IMR-90 (cell line): ENCODE results near the gene GYS1. TPM values are rescaled to one million over a fixed set of nuclear protein-coding genes. Genes with fewer than 3 reads are reported as not detected.

ENCODE experiments used
- ATAC-seq: fragments of 200-7000 bp; cut with Tn5 transposase; 2 replicates; pipeline ENCODE4 v1.9.1; 2020; ENCODE audit warnings: low read depth, mild to moderate bottlenecking, moderate library complexity
- BruUV-seq: library from RNA; stranded (reverse); fragments of 400-500 nt; replicated peaks from 2 replicates; lab custom pipeline; 2021; lab: Mats Ljungman, UMichigan
- CTCF ChIA-PET: fragments of 300-600 bp; formaldehyde crosslinking; extraction: SDS; loops from one replicate; lab custom pipeline; 2021; ENCODE audit warnings: antibody characterized with exemption; lab: Yijun Ruan, JAX
- POLR2A ChIA-PET: fragments of 300-600 bp; sonication (Branson Sonifier 250); formaldehyde crosslinking; loops from one replicate; lab custom pipeline; 2022; ENCODE audit warnings: antibody characterized with exemption; ENCODE audit not compliant: unreplicated experiment; lab: Charles Lee
- DNase-seq: peaks from one replicate; pipeline ENCODE4 v3.0.0; 2013
- H2AFZ ChIP-seq: replicated peaks from 2 replicates; pipeline ENCODE3; 2013; ENCODE audit warnings: low read length, mild to moderate bottlenecking; ENCODE audit not compliant: poor library complexity
- H2AK5ac ChIP-seq: 2 replicates; pipeline ENCODE4 v1.6.1; 2013; ENCODE audit warnings: low read depth, low read length, inconsistent platforms
- H2AK9ac ChIP-seq: replicated peaks from 2 replicates; pipeline ENCODE3; 2013; ENCODE audit warnings: mild to moderate bottlenecking, low read depth, low read length, moderate library complexity; ENCODE audit not compliant: poor library complexity
- H2BK120ac ChIP-seq: 2 replicates; pipeline ENCODE4 v1.6.1; 2013; ENCODE audit warnings: low read depth, low read length, inconsistent platforms
- H2BK15ac ChIP-seq: 3 replicates; pipeline ENCODE4 v1.6.1; 2013; ENCODE audit warnings: low read depth, low read length, inconsistent platforms
- H2BK20ac ChIP-seq: 2 replicates; pipeline ENCODE4 v1.6.1; 2013; ENCODE audit warnings: low read depth, mild to moderate bottlenecking, inconsistent platforms, low read length, moderate library complexity
- H2BK5ac ChIP-seq: 2 replicates; pipeline ENCODE4 v1.6.1; 2013; ENCODE audit warnings: mild to moderate bottlenecking, low read depth, low read length, inconsistent platforms; ENCODE audit not compliant: poor library complexity, severe bottlenecking
- H3K14ac ChIP-seq: replicated peaks from 2 replicates; pipeline ENCODE4 v1.6.1; 2013; ENCODE audit warnings: low read depth, low read length, inconsistent platforms
- H3K18ac ChIP-seq: 2 replicates; pipeline ENCODE4 v1.6.1; 2013; ENCODE audit warnings: low read depth, low read length, control low read depth
- H3K23ac ChIP-seq: 2 replicates; pipeline ENCODE4 v1.6.1; 2013; ENCODE audit warnings: low read depth, low read length, inconsistent platforms
- H3K27ac ChIP-seq: 2 replicates; pipeline ENCODE4 v1.5.1; 2013; ENCODE audit warnings: mild to moderate bottlenecking, control low read depth, low read length; ENCODE audit not compliant: insufficient read depth
- H3K27me3 ChIP-seq: 2 replicates; pipeline ENCODE4 v1.6.1; 2013; ENCODE audit warnings: low read length; ENCODE audit not compliant: control insufficient read depth, insufficient read depth
- H3K36me3 ChIP-seq: 2 replicates; pipeline ENCODE4 v1.6.1; 2013; ENCODE audit warnings: low read length, mixed read lengths; ENCODE audit not compliant: control insufficient read depth, insufficient read depth
- H3K4ac ChIP-seq: 2 replicates; pipeline ENCODE4 v1.6.1; 2013; ENCODE audit warnings: low read depth, low read length, inconsistent platforms
- H3K4me1 ChIP-seq: 2 replicates; pipeline ENCODE4 v1.6.1; 2013; ENCODE audit warnings: low read length, mixed read lengths; ENCODE audit not compliant: control insufficient read depth, insufficient read depth
- H3K4me2 ChIP-seq: 2 replicates; pipeline ENCODE4 v1.6.1; 2013; ENCODE audit warnings: low read depth, mild to moderate bottlenecking, control low read depth, low read length, moderate library complexity
- H3K4me3 ChIP-seq: 2 replicates; pipeline ENCODE4 v1.5.1; 2013; ENCODE audit warnings: low read depth, mild to moderate bottlenecking, control low read depth, low read length, moderate library complexity; ENCODE audit not compliant: insufficient read depth
- H3K56ac ChIP-seq: 2 replicates; pipeline ENCODE4 v1.6.1; 2013; ENCODE audit warnings: low read length, inconsistent platforms; ENCODE audit not compliant: insufficient read depth; ENCODE audit errors: extremely low read depth
- H3K79me1 ChIP-seq, 2 experiments: 2 replicates each; pipeline ENCODE4 v1.6.1; 2013; ENCODE audit warnings: low read length in 2 of 2, inconsistent platforms in 1 of 2, low read depth in 1 of 2
- H3K9ac ChIP-seq: 2 replicates; pipeline ENCODE4 v1.6.1; 2013; ENCODE audit warnings: low read depth, low read length, control low read depth
- H3K9me1 ChIP-seq: 2 replicates; pipeline ENCODE4 v1.6.1; 2013; ENCODE audit warnings: low read length, inconsistent platforms; ENCODE audit not compliant: insufficient read depth
- H3K9me3 ChIP-seq: 2 replicates; pipeline ENCODE4 v1.6.1; 2013; ENCODE audit warnings: low read length; ENCODE audit not compliant: control insufficient read depth, insufficient read depth
- H4K20me1 ChIP-seq: 2 replicates; pipeline ENCODE4 v1.6.1; 2013; ENCODE audit warnings: low read length, inconsistent platforms; ENCODE audit not compliant: insufficient read depth
- H4K5ac ChIP-seq: 2 replicates; pipeline ENCODE4 v1.6.1; 2013; ENCODE audit warnings: mild to moderate bottlenecking, low read depth, low read length, control low read depth
- H4K8ac ChIP-seq, 2 experiments: 2 replicates each; pipeline ENCODE4 v1.6.1; 2013; ENCODE audit warnings: low read depth in 2 of 2, low read length in 2 of 2, control low read depth in 1 of 2, inconsistent platforms in 1 of 2
- H4K91ac ChIP-seq: 2 replicates; pipeline ENCODE4 v1.6.1; 2013; ENCODE audit warnings: low read depth, low read length, inconsistent platforms; ENCODE audit not compliant: insufficient read depth
- BHLHE40 ChIP-seq: fragments of 150-350 bp; IDR thresholded peaks from 2 replicates; pipeline ENCODE4 v1.6.1; 2016; ENCODE audit warnings: mild to moderate bottlenecking, low read depth, low read length
- CHD1 ChIP-seq: IDR thresholded peaks from 2 replicates; pipeline ENCODE4 v1.6.1; 2012; ENCODE audit warnings: low read depth, low read length, improper control_type of control experiment
- ELK1 ChIP-seq: fragments of 150-350 bp; IDR thresholded peaks from 2 replicates; pipeline ENCODE4 v1.6.1; 2016; ENCODE audit warnings: low read depth, mild to moderate bottlenecking, low read length, moderate library complexity, borderline replicate concordance
- FOS ChIP-seq: fragments of 150-350 bp; IDR thresholded peaks from 2 replicates; pipeline ENCODE4 v1.6.1; 2016; ENCODE audit warnings: low read depth, low read length
- MXI1 ChIP-seq: IDR thresholded peaks from 2 replicates; pipeline ENCODE4 v1.6.1; 2012; ENCODE audit warnings: low read depth, mild to moderate bottlenecking, low read length, moderate library complexity, borderline replicate concordance
- NFE2L2 ChIP-seq: fragments of 150-350 bp; IDR thresholded peaks from 2 replicates; pipeline ENCODE4 v1.6.1; 2016; ENCODE audit warnings: low read depth, mild to moderate bottlenecking, low read length
- RAD21 ChIP-seq: IDR thresholded peaks from 2 replicates; pipeline ENCODE4 v1.6.1; 2012; ENCODE audit warnings: low read length, improper control_type of control experiment
- RCOR1 ChIP-seq: IDR thresholded peaks from 2 replicates; pipeline ENCODE4 v1.6.1; 2012; ENCODE audit warnings: mild to moderate bottlenecking, low read length, improper control_type of control experiment; ENCODE audit not compliant: insufficient replicate concordance
- RFX5 ChIP-seq: IDR thresholded peaks from 2 replicates; pipeline ENCODE4 v1.8.0; 2012; ENCODE audit warnings: low read depth, mild to moderate bottlenecking, low read length, moderate library complexity
- SMC3 ChIP-seq: fragments of 150-350 bp; IDR thresholded peaks from 2 replicates; pipeline ENCODE4 v1.6.1; 2016; ENCODE audit warnings: low read depth, mild to moderate bottlenecking, antibody characterized with exemption, low read length, moderate library complexity
- WGBS, 2 experiments: methylation state at CpG; one replicate each; pipeline versions ENCODE4 v1.1.5 to v1.1.7; 2013; ENCODE audit warnings: missing lambda C conversion rate in 2 of 2; ENCODE audit not compliant: insufficient read length in 1 of 2; ENCODE audit errors: extremely low coverage in 2 of 2; 5-methylcytosine and 5-hydroxymethylcytosine counted together
- dilution Hi-C: fragments of 300-500 bp; cut with HindIII; formaldehyde crosslinking; loops from one replicate; pipeline ENCODE4 v1.14.3; 2018; ENCODE audit warnings: low sequenced_read_pairs; ENCODE audit not compliant: unreplicated experiment
- in situ Hi-C: fragments of 300-500 bp; cut with MboI; formaldehyde crosslinking; loops from 3 replicates; pipeline ENCODE4 v1.14.3; 2019; ENCODE audit warnings: low sequenced_read_pairs, inconsistent platforms, mixed read lengths
- intact Hi-C: fragments of 100-400 bp; cut with micrococcal nuclease; formaldehyde crosslinking; loops from 2 replicates; pipeline ENCODE4 v1.10.0; 2022
- polyA plus RNA-seq, 3 experiments: library from polyadenylated mRNA; depleted of rRNA; stranded (reverse); fragments of >200 nt; gene quantifications; 2 replicates each; pipeline ENCODE4 v1.2.3, GENCODE V29; 2012; ENCODE audit warnings: low replicate concordance in 1 of 3
- total RNA-seq: library from RNA; depleted of rRNA; stranded (reverse); fragments of >200 nt; gene quantifications from 2 replicates; pipeline ENCODE4 v1.2.3, GENCODE V29; 2012
- TF ChIP-seq, protein P1 (sequence below): fragments of 150-350 bp; IDR thresholded peaks from 2 replicates; pipeline ENCODE4 v1.6.1; 2017; ENCODE audit warnings: mild to moderate bottlenecking, antibody characterized with exemption, low read length, low read depth
- TF ChIP-seq, protein P2 (sequence below): conservative IDR thresholded peaks from 2 replicates; pipeline ENCODE4 v1.5.1; 2012; ENCODE audit warnings: mild to moderate bottlenecking, low read depth, low read length, improper control_type of control experiment

GYS1 gene
- total and polyA plus RNA-seq, 2 of the 4 experiments (the other 2 are of a cell fraction): 38.7 to 72.2 TPM

GRCh38 chr19:48964205-48965039 is 28.7 kb downstream of the GYS1 start:
- H2BK15ac ChIP-seq: peak overlapping the region; percentile 80
- H4K8ac ChIP-seq: peak overlapping the region; percentile 63 to 92
- ATAC-seq: peak; percentile 0; the same call in 1 of the 2 replicates
- peaks cover 20% of the 10 kb centered on the region for H3K4me1 ChIP-seq
- H3K23ac ChIP-seq: peak overlapping the region; percentile 99
- intact Hi-C loops (loop anchor here (2.0 to 10.0 kb wide), 2 partner anchors 90 to 320 kb away; partner anchors contain the start of gene CA11), dilution Hi-C loops (no loop called here), in situ Hi-C loops (loop anchor here (5.0 to 10.0 kb wide), 2 partner anchors 72 to 320 kb away; partner anchors contain the start of gene CA11)
- ChIA-PET POLR2A (interaction anchor here (0.6 to 1.3 kb wide), 6 partner anchors 10 to 120 kb away, joined by 3 to 8 read pairs (median 4); partner anchors contain the start of genes BAX, NUCB1 and PPP1R15A), CTCF (interaction anchor here (0.7 to 1.3 kb wide), 2 partner anchors 29 to 46 kb away, joined by 3 read pairs; partner anchors contain the start of gene RUVBL2)
- 0 out of 2 replicates have a peak overlapping the region, but pooled peaks have one; percentile 2 for H3K4me3 ChIP-seq
- peak overlapping the region; percentile 95 for H4K5ac ChIP-seq
- 49% methylated on average over 8 of the region's 19 CpGs; no CpG with 5 or more reads in 1 of the 2 experiments for WGBS, 2 experiments
- H2BK20ac ChIP-seq: peak overlapping the region; percentile 99
- BruUV-seq: no TSS peak
- H3K14ac ChIP-seq: peak overlapping the region; percentile 98
- H3K56ac ChIP-seq: peak overlapping the region; percentile 86
- peak overlapping the region; percentile 96 for H3K27ac ChIP-seq
- H3K27me3 ChIP-seq: no peaks in the 10 kb centered on the region
- H2BK5ac ChIP-seq: peak overlapping the region; percentile 99
- peak; percentile 44 for DNase-seq
- H3K9ac ChIP-seq: peak overlapping the region; percentile 60
- peaks cover 26% of the 10 kb centered on the region for H3K36me3 ChIP-seq
- no peaks in the 10 kb centered on the region for H3K9me3 ChIP-seq
- peak overlapping the region; percentile 82 for H2AFZ ChIP-seq
- peaks cover 39% of the 10 kb centered on the region for H4K20me1 ChIP-seq
- H3K4me2 ChIP-seq: peak overlapping the region; percentile 49
- peaks cover 0 to 64% of the 10 kb centered on the region in 2 experiments; a peak in 3 of 4 replicates for H3K79me1 ChIP-seq
- peaks cover 11% of the 10 kb centered on the region for H3K9me1 ChIP-seq
- peak overlapping the region; percentile 94 for H2AK5ac ChIP-seq
- H2AK9ac ChIP-seq: peak overlapping the region; percentile 91
- peak overlapping the region; percentile 99 for H3K4ac ChIP-seq
- H2BK120ac ChIP-seq: peak overlapping the region; percentile 99
- peak overlapping the region; percentile 96 for H3K18ac ChIP-seq
- H4K91ac ChIP-seq: peak overlapping the region; percentile 98
- TF ChIP-seq RCOR1 (no peak), NFE2L2 (no peak), ELK1 (no peak), BHLHE40 (no peak), FOS (no peak), RFX5 (no peak), MXI1 (no peak), RAD21 (no peak), CHD1 (no peak), SMC3 (no peak)
- TF ChIP-seq, protein P1, sequence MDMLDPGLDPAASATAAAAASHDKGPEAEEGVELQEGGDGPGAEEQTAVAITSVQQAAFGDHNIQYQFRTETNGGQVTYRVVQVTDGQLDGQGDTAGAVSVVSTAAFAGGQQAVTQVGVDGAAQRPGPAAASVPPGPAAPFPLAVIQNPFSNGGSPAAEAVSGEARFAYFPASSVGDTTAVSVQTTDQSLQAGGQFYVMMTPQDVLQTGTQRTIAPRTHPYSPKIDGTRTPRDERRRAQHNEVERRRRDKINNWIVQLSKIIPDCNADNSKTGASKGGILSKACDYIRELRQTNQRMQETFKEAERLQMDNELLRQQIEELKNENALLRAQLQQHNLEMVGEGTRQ: no peak; the same call in 1 of the 2 replicates
- TF ChIP-seq, protein P2, sequence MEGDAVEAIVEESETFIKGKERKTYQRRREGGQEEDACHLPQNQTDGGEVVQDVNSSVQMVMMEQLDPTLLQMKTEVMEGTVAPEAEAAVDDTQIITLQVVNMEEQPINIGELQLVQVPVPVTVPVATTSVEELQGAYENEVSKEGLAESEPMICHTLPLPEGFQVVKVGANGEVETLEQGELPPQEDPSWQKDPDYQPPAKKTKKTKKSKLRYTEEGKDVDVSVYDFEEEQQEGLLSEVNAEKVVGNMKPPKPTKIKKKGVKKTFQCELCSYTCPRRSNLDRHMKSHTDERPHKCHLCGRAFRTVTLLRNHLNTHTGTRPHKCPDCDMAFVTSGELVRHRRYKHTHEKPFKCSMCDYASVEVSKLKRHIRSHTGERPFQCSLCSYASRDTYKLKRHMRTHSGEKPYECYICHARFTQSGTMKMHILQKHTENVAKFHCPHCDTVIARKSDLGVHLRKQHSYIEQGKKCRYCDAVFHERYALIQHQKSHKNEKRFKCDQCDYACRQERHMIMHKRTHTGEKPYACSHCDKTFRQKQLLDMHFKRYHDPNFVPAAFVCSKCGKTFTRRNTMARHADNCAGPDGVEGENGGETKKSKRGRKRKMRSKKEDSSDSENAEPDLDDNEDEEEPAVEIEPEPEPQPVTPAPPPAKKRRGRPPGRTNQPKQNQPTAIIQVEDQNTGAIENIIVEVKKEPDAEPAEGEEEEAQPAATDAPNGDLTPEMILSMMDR: no peak
